C4-2B (cell line): ENCODE measurements around the gene DNAH1.

Experiments
- CTCF ChIP-seq: fragments of 450-650 bp; conservative IDR thresholded peaks from 2 replicates; pipeline ENCODE4 v1.5.1; 2017; ENCODE audit warnings: mild to moderate bottlenecking
- ZFX ChIP-seq: fragments of 450-650 bp; IDR thresholded peaks from 2 replicates; pipeline ENCODE4 v1.6.1; 2017

GRCh38 chr3:52311576-52312119 is 4.5 kb upstream of the DNAH1 start:
- TF ChIP-seq CTCF: no peak
- no peak for TF ChIP-seq ZFX
